Ascending aorta (tissue), 2 donors: ENCODE results near the gene AKTIP. TPM values are rescaled to one million over a fixed set of nuclear protein-coding genes. Genes with fewer than 3 reads are reported as not detected.
A peak's percentile ranks its signal among the peaks of the same experiment; 100 is the strongest.

Experiments used
- DNase-seq, 2 donors: peaks; one replicate each; pipeline ENCODE4 v3.0.0-alpha.2; 2019; ENCODE audit warnings: low spot score in 2 of 2
- H3K27ac ChIP-seq, 2 donors: fragments of 200-600 bp; sonication (generic); one replicate each; pipeline ENCODE4 v1.5.1; 2016 to 2017; ENCODE audit warnings: mild to moderate bottlenecking in 1 of 2
- H3K27me3 ChIP-seq: fragments of 200-600 bp; sonication (generic); one replicate; pipeline ENCODE4 v1.5.1; 2017
- H3K36me3 ChIP-seq, 2 donors: fragments of 200-600 bp; sonication (generic); one replicate each; pipeline ENCODE4 v1.5.1; 2016
- H3K4me1 ChIP-seq, 2 donors: fragments of 200-600 bp; sonication (generic); one replicate each; pipeline ENCODE4 v1.5.1; 2016 to 2017; ENCODE audit warnings: mild to moderate bottlenecking in 1 of 2
- H3K4me3 ChIP-seq, 2 donors: fragments of 200-600 bp; sonication (generic); one replicate each; pipeline ENCODE4 v1.5.1; 2016 to 2017; ENCODE audit warnings: mild to moderate bottlenecking in 1 of 2
- H3K9me3 ChIP-seq, 2 donors: fragments of 200-600 bp; sonication (generic); one replicate each; pipeline ENCODE4 v1.5.1; 2016
- intact Hi-C: fragments of 100-400 bp; cut with DNase I; formaldehyde crosslinking; loops from one replicate; pipeline ENCODE4 v1.15.1; 2023
- total RNA-seq: library from RNA; depleted of rRNA; stranded (reverse); fragments of >200 nt; gene quantifications from one replicate; pipeline ENCODE4 v1.1.0, GENCODE V29; 2016
- TF ChIP-seq, protein P1 (sequence below), 3 experiments: fragments of 200-600 bp in 2 of 3; fragments of 450-650 bp in 1 of 3; sonication (generic) in 2 of 3; IDR thresholded peaks; one replicate each; pipeline ENCODE4 v1.5.1; 2016 to 2019; ENCODE audit warnings: antibody characterized with exemption in 3 of 3, mild to moderate bottlenecking in 1 of 3, moderate library complexity in 1 of 3

AKTIP gene
- total RNA-seq, 1 donor from 2014 or later = 58.0 TPM

DNA sequence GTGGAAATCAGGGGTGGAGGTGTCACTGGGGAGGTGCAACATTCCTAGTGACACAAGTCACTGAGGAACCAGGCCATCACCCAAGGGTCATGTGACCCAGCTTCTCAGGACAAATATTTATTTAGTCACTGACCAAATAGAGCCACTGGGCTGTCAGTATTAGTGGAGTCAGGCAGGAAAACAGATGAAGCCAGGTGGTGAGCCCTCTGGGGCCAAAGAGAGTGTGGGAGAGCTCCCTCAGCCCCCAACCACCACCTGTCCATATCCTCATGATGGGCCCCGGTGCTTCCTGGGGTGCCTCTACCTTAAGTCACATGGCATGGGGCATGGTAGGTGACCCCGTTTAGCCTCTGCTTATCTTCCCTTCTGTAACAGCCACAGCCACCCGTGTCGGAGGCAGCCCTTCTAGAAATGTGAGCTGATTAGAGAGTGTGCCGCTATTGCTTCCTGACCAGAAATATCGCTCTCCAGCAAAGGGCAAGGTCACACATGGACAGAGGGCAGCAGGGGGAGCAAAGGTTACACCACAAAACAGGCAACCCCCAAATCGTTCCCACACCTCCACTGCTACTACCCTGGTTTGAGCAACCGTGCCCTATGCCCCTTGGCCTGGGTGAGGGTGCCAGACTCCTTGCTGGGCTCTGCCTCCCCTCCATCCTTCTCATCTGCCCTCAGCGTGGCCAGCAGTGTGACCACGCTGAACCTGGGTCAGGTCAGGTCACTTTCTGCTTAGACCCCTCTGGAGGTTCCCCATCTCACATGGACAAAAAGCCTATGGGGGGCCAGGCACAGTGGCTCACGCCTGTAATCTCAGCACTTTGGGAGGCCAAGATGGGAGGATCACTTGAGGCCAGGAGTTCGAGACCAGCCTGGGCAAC lies 8.6 kb upstream of the AKTIP start:
- peaks cover 0 to 8% of the 10 kb centered on the region in 2 donors for H3K4me1 ChIP-seq
- peak in 1 of 2 donors; percentile 63 for DNase-seq
- H3K4me3 ChIP-seq = no peak overlapping the region
- TF ChIP-seq, protein P1, sequence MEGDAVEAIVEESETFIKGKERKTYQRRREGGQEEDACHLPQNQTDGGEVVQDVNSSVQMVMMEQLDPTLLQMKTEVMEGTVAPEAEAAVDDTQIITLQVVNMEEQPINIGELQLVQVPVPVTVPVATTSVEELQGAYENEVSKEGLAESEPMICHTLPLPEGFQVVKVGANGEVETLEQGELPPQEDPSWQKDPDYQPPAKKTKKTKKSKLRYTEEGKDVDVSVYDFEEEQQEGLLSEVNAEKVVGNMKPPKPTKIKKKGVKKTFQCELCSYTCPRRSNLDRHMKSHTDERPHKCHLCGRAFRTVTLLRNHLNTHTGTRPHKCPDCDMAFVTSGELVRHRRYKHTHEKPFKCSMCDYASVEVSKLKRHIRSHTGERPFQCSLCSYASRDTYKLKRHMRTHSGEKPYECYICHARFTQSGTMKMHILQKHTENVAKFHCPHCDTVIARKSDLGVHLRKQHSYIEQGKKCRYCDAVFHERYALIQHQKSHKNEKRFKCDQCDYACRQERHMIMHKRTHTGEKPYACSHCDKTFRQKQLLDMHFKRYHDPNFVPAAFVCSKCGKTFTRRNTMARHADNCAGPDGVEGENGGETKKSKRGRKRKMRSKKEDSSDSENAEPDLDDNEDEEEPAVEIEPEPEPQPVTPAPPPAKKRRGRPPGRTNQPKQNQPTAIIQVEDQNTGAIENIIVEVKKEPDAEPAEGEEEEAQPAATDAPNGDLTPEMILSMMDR (IDR thresholded peaks at IDR 0.05) = no peak
- H3K27me3 ChIP-seq = no peaks in the 10 kb centered on the region
- H3K27ac ChIP-seq = no peak overlapping the region
- intact Hi-C loops = no loop called here
- H3K9me3 ChIP-seq = no peaks in the 10 kb centered on the region
- no peaks in the 10 kb centered on the region for H3K36me3 ChIP-seq

DNA sequence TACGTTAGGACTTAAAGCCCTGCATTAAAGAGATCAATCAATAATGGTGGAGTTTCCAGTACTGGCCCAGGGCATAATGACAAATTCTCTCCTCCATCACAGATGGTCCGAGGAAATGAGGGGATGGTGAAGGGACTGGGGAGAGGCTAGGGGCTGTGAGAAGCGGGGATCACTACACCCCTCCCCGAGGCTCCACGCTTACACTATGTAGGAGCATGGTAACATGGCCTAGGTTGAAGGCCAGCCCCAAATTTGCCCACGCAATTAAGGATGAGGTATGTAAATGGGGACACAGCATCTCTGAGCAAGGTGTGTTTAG lies 8.0 kb upstream of the AKTIP start:
- H3K36me3 ChIP-seq = no peaks in the 10 kb centered on the region
- peaks cover 0 to 8% of the 10 kb centered on the region in 2 donors for H3K4me1 ChIP-seq
- DNase-seq = peak in 1 of 2 donors; percentile 52
- H3K27me3 ChIP-seq = no peaks in the 10 kb centered on the region
- intact Hi-C loops = no loop called here
- H3K9me3 ChIP-seq = no peaks in the 10 kb centered on the region
- TF ChIP-seq, protein P1 (IDR thresholded peaks at IDR 0.05) = no peak
- peak overlapping the region; percentile 72 to 75 for H3K27ac ChIP-seq
- no peak overlapping the region for H3K4me3 ChIP-seq

DNA sequence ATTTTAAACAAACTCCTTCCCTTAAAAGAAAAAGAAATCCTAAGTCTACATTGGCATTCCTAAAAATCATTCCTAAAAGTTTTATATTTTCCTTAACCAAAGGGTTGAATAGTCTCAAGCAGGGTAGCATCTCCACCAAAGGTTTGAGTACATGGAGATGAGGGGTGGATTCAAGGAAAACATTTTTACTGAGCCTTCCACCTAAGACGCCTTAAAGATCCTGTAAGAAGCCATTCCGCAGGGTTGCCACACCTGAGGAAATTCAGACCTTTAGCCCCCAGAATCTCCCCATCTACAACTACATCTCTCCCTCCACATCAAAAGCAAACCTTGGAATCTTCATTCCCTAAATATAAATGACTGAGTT lies 7.7 kb upstream of the AKTIP start:
- TF ChIP-seq, protein P1 (IDR thresholded peaks at IDR 0.05) = no peak
- Histone ChIP-seq H3K9me3 (no peaks in the 10 kb centered on the region), H3K27me3 (no peaks in the 10 kb centered on the region), H3K27ac (peak overlapping the region; percentile 72 to 75), H3K36me3 (no peaks in the 10 kb centered on the region), H3K4me1 (peaks cover 0 to 8% of the 10 kb centered on the region in 2 donors), H3K4me3 (no peak overlapping the region)
- no peak for DNase-seq
- intact Hi-C loops = no loop called here

DNA sequence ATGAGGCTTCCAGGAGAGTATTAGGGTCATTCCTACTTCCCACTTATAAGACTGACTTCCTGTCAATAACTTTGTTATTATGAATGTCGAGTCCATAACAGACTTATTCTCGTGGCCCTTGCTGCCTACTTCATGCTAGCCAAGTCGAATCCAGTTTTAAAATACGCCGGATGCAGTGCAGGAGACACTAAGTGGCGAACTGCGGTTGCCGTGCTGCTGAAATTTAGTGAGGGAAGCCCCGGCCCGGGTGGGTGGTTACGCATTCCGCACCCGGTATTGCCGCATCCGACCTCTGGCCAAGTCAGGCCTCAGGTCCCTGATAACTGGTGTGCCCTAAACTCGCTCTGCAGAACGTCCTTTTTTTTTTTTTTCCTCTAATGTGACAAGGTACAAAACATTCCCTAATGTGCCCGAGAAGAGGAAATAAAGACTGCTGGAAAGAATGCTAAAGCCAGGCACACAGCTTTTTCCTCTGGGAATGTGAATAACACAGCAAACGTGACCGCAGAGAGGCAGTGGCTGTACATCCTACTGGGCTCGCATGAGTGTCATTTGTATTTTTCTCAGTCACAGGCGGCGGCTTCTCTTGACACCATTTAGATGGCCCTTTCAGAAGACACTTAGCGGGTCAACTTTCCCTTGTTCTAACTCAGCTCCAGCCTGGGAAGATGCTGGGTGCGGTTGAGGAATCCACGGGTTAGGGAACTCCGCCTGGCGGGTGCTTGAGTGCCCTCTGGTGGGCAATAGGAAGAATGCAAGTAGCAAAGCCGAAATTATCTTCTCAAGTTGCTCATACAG lies 7.1 kb upstream of the AKTIP start:
- Histone ChIP-seq H3K27me3 (no peaks in the 10 kb centered on the region), H3K36me3 (no peaks in the 10 kb centered on the region), H3K4me3 (peak overlapping the region in 1 of 2 donors; percentile 41), H3K9me3 (no peaks in the 10 kb centered on the region), H3K4me1 (peaks cover 0 to 8% of the 10 kb centered on the region in 2 donors), H3K27ac (peak overlapping the region; percentile 72 to 75)
- peak in 1 of 2 donors; percentile 80 for DNase-seq
- intact Hi-C loops = loop anchor here (10.0 kb wide), 3 partner anchors 455 to 1995 kb away; partner anchors contain the start of genes CHD9, CHD9NB and LPCAT2
- TF ChIP-seq, protein P1 (IDR thresholded peaks at IDR 0.05) = peak; percentile 79 to 95 (median 94)

DNA sequence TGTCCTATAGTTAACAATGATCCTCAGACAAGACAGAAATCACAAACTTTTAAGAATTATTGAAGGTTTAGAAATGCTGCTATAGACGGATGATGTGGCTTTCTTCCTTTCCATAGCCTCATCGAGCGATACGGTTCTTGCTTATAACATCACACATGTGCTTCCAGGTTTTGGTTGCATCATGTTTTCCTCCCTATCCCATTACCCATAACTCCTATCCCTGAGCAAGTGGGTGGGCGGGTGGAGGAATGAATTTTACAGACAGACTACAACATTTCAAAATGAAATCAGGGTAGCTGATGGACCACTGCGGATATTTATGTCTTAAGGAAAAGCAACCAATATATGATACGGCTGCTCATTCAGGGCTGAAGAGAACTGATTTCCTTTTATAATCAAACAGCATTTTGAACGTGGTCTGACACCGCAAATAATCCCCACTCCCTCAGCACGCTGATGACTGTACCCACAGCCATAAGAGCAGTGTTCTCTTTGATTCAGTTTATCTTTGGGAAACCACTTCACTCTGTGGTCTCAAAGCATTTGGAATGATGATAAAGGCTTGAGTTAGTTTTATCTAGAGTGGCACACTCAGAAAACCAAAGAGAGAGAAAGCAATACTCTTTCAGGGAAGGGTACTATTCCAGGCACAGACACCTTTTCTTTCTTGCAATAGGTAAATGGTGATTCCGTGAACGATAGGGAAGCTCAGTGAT lies 4.6 kb upstream of the AKTIP start:
- Histone ChIP-seq H3K36me3 (no peaks in the 10 kb centered on the region), H3K4me3 (no peak overlapping the region), H3K27ac (no peak overlapping the region), H3K4me1 (peaks cover 5 to 21% of the 10 kb centered on the region in 2 donors), H3K9me3 (no peaks in the 10 kb centered on the region), H3K27me3 (no peaks in the 10 kb centered on the region)
- TF ChIP-seq, protein P1 (IDR thresholded peaks at IDR 0.05) = no peak
- intact Hi-C loops = loop anchor here (10.0 kb wide), 3 partner anchors 453 to 1997 kb away; partner anchors contain the start of genes CHD9, CHD9NB and LPCAT2
- DNase-seq = no peak
